SJSA1 (cell line): ENCODE data around the gene MATN1. TPM values are rescaled to one million over a fixed set of nuclear protein-coding genes. Genes with fewer than 3 reads are reported as not detected.

Experiments
- DNase-seq, 2 experiments: peaks; one replicate each; pipeline ENCODE4 v3.0.0-alpha.2; 2015 to 2020; ENCODE audit warnings: low spot score in 2 of 2, low read depth in 1 of 2
- H3K27ac ChIP-seq: fragments of 250-450 bp; sonication (Bioruptor Pico); 2 replicates; pipeline ENCODE4 v1.5.1; 2020; ENCODE audit warnings: mild to moderate bottlenecking, moderate library complexity
- H3K27me3 ChIP-seq: fragments of 250-450 bp; sonication (Bioruptor Pico); replicated peaks from 2 replicates; pipeline ENCODE4 v1.5.1; 2020; ENCODE audit warnings: mild to moderate bottlenecking, moderate library complexity
- H3K36me3 ChIP-seq: fragments of 250-450 bp; sonication (Bioruptor Pico); 2 replicates; pipeline ENCODE4 v1.5.1; 2020; ENCODE audit warnings: mild to moderate bottlenecking
- H3K4me1 ChIP-seq: fragments of 250-450 bp; sonication (Bioruptor Pico); replicated peaks from 2 replicates; pipeline ENCODE4 v1.6.1; 2021; ENCODE audit warnings: mild to moderate bottlenecking
- H3K4me3 ChIP-seq: fragments of 250-450 bp; sonication (Bioruptor Pico); 2 replicates; pipeline ENCODE4 v1.5.1; 2020; ENCODE audit warnings: mild to moderate bottlenecking
- H3K9me3 ChIP-seq: fragments of 250-450 bp; sonication (Bioruptor Pico); replicated peaks from 2 replicates; pipeline ENCODE4 v1.5.1; 2020; ENCODE audit warnings: mild to moderate bottlenecking
- total RNA-seq: library from RNA; depleted of rRNA; stranded (reverse); fragments of >200 nt; shearing (Covaris generic); gene quantifications from 2 replicates; pipeline ENCODE4 v1.2.3, GENCODE V29; 2014

The MATN1 gene
- total RNA-seq, 1 experiment from 2014 or later = 0.26 TPM

DNA sequence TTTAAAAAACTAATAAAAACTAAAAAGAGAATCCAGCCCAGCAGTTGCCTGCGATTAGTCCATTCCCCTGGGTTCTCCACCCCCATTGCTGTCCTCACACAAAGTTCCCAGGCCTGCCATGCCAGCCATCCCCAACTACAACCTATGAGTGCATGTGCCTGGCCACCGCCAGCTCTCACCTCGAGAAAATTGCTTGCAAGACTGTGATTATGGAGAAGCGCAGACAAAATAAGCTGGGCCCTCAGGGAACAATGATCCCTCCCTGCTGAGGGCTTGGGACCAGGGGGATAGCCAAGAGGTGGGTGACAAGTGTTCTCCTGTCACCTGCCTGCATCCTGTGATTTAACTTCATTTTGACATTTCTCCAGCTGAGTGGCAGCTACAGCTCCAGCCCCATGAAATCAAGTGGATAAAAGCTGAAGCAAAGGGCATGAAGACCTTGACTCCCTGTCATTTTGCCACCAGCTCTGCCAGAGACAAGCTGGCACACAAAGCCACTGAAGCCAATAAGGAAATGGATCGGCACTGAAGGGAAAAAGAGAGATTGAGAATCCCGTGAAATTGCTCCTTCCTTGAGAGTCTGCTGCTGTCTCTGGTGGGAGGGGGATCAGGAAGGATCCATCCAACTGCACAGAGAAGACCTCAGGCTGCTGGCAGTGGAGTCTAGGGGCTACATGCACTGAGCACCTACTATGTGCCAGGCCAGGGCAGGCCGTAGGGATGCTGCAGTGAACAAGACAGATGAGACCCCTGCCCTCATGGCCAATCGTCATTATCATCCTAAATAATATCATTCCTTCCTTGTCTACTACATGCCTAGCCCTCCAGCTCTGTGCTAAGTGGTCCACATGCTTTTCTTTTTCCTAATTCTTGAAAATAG is 40.7 kb downstream of the MATN1 start:
- Histone ChIP-seq H3K4me3 (no peak overlapping the region), H3K36me3 (no peaks in the 10 kb centered on the region), H3K4me1 (no peaks in the 10 kb centered on the region; the same call in 1 of the 2 replicates), H3K27me3 (no peaks in the 10 kb centered on the region), H3K27ac (no peak overlapping the region), H3K9me3 (no peaks in the 10 kb centered on the region)
- no peak for DNase-seq

DNA sequence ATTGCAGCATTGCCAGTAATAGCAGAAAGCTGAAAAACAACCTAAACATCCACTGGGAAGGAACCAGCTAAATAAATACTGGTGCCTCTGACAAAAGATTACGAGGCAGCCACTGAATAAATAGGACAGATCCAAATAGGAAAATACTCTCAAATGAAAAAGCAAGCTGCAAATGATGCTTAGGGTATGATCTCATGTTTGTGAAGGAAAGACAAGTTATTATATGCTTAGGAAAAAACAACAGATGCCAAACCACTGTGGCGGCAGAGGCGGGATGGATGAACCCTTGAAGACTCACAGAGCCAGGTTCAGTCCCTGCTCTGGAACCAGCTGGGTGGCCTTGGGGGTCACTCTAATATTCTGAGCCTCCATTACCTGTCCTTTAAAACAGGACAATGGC is 41.6 kb downstream of the MATN1 start:
- H3K9me3 ChIP-seq = no peaks in the 10 kb centered on the region
- peak in 1 of 2 experiments; percentile 29 for DNase-seq
- no peak overlapping the region for H3K4me3 ChIP-seq
- no peaks in the 10 kb centered on the region for H3K27me3 ChIP-seq
- no peak overlapping the region for H3K27ac ChIP-seq
- H3K36me3 ChIP-seq = no peaks in the 10 kb centered on the region
- H3K4me1 ChIP-seq = no peaks in the 10 kb centered on the region; the same call in 1 of the 2 replicates

DNA sequence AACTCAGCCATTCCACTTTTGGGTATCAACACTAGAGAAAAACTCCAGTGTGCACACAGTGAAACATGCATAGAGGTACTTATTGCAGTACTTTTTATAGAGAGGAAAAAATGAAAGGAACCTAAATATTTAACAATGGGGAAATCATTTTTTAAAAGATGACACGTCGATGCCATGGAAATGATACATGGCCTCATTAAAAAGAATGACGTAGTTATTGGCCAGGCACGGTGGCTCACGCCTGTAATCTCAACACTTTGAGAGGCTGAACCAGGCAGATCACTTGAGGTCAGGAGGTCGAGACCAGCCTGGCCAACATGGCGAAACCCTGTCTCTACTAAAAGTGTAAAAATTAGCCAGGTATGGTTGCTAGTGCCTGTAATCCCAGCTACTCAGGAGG is 42.5 kb downstream of the MATN1 start:
- no peak overlapping the region for H3K27ac ChIP-seq
- no peaks in the 10 kb centered on the region for H3K9me3 ChIP-seq
- peaks cover 3% of the 10 kb centered on the region; the same call in 1 of the 2 replicates for H3K4me1 ChIP-seq
- no peaks in the 10 kb centered on the region for H3K36me3 ChIP-seq
- DNase-seq = no peak
- no peak overlapping the region for H3K4me3 ChIP-seq
- H3K27me3 ChIP-seq = no peaks in the 10 kb centered on the region

DNA sequence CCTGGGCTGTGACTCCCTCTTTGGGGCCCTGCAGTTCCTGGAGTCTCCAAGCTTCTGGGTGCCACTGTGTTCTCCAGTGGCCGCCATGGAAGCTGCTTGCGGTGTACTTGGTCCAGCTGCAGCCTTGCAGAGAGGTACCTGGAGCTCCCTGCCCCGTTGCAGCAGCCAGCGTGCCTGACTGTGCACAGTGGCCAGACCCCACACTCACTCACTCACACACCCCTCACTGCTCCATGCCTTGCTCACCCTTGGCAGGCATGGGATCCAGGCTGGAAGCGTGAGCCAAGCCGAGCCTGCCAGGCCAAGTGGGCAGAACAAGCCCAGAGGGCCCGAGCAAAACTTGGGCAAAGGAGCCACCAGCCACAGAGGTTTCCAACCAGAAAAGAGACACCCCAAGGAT is 43.0 kb downstream of the MATN1 start:
- no peaks in the 10 kb centered on the region for H3K27me3 ChIP-seq
- DNase-seq = no peak

DNA sequence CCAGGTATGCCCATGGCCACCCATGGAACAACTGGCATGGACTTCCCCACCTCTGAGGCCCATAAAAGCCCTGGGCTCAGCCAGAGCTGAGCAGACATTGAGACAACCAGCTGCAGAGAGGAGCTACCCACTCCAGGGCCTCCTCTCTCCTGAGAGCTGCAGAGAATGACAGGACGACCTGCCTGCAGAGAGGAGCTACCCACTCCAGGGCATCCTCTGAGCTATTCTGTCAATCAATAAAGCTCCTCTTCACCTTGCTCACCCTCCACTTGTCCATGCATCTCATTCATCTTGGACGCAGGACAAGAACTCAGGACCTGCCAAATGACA is 43.4 kb downstream of the MATN1 start:
- Histone ChIP-seq H3K4me3 (no peak overlapping the region), H3K4me1 (peaks cover 7% of the 10 kb centered on the region; the same call in 1 of the 2 replicates), H3K36me3 (no peaks in the 10 kb centered on the region), H3K9me3 (no peaks in the 10 kb centered on the region), H3K27me3 (no peaks in the 10 kb centered on the region), H3K27ac (no peak overlapping the region)
- no peak for DNase-seq

More for the DNA sequence above, 43.0 kb downstream of the MATN1 start:
- H3K36me3 ChIP-seq = no peaks in the 10 kb centered on the region
- H3K9me3 ChIP-seq = no peaks in the 10 kb centered on the region
- H3K4me3 ChIP-seq = no peak overlapping the region
- peaks cover 3% of the 10 kb centered on the region; the same call in 1 of the 2 replicates for H3K4me1 ChIP-seq
- H3K27ac ChIP-seq = no peak overlapping the region

DNA sequence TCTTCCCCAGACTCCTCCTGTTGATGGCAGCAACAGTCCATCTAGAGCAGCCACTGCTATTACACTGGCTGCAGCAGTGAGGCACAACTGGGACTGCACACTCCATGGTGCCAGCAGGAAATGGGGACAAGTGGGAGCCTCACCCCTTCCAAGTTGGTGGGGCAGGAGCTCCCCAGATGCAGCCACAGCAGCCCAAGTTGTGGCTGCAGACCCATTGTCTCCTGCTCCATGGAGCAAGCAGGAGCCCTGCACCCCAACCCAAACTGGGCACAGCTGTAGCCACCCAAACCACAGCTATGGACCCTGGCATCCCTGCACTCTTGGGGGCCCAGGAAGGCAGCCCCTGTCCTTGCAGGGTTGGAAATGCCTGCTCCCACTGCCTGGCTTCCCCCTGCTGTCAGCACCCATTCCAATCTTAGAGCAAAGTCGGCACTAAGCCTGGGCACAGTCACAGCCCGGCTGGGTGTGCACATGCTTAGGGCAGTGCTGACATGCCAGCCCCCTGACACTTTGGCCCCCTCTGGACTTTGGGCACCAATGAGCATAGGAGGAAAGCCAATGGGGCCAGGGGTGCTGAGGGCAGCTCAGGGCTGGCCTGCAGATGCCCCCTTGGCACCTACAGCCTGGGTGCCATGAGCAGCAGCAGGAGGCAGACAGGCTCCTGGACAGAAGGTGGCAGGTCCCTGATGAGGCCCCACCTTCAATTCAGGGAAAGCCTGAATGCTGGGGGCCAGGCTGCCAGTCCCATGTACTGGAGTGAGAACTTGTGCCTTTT is 44.0 kb downstream of the MATN1 start:
- Histone ChIP-seq H3K27ac (no peak overlapping the region), H3K36me3 (no peaks in the 10 kb centered on the region), H3K27me3 (no peaks in the 10 kb centered on the region), H3K9me3 (no peaks in the 10 kb centered on the region), H3K4me3 (no peak overlapping the region), H3K4me1 (peaks cover 9% of the 10 kb centered on the region; the same call in 1 of the 2 replicates)
- no peak for DNase-seq

DNA sequence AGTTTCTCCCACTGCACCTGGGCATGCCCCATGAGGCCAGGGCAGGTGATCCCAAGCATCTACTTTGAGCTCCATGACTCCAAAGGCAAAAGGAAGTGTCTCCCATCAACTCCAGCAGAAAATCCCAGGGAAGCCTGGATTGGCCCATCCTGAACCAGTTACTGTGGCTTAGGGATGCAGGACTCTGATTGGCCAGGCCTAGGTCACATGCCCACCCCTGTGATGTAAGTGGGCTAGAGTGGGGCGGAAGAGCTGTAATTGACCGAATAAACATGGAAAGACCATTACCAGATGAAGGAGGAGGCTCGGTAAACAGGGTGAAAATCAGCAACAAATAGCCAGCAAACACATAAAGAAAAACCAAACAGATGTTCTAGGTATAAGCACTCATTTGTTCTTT is 45.2 kb downstream of the MATN1 start:
- no peak overlapping the region for H3K4me3 ChIP-seq

DNA sequence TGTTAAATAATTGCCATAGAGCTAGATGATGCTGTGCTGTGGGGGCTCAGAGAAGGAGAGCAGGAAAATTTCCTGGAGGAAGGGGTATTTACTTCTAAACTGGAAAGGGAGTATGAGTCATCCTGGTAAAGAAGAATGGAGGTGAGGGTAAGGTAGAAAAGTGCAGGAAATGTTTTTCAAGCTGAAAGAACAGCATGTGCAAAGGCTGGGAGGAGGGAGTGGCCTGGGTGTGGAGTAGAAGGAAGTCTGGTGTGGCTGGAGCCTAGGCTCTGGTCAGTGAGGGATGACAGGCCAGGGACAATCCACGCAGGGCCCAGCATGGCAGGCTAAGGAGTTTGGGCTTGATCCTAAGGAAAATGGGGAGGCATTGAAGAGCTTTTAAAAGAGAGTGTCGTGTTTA is 45.9 kb downstream of the MATN1 start:
- H3K9me3 ChIP-seq = no peaks in the 10 kb centered on the region
- H3K27me3 ChIP-seq = no peaks in the 10 kb centered on the region
- H3K4me3 ChIP-seq = no peak overlapping the region
- no peaks in the 10 kb centered on the region for H3K36me3 ChIP-seq
- no peak overlapping the region for H3K27ac ChIP-seq
- peaks cover 9% of the 10 kb centered on the region; the same call in 1 of the 2 replicates for H3K4me1 ChIP-seq
- no peak for DNase-seq

More for the DNA sequence above, 45.2 kb downstream of the MATN1 start:
- Histone ChIP-seq H3K4me1 (peaks cover 9% of the 10 kb centered on the region; the same call in 1 of the 2 replicates), H3K27me3 (no peaks in the 10 kb centered on the region), H3K27ac (no peak overlapping the region), H3K36me3 (no peaks in the 10 kb centered on the region), H3K9me3 (no peaks in the 10 kb centered on the region)
- DNase-seq = no peak

DNA sequence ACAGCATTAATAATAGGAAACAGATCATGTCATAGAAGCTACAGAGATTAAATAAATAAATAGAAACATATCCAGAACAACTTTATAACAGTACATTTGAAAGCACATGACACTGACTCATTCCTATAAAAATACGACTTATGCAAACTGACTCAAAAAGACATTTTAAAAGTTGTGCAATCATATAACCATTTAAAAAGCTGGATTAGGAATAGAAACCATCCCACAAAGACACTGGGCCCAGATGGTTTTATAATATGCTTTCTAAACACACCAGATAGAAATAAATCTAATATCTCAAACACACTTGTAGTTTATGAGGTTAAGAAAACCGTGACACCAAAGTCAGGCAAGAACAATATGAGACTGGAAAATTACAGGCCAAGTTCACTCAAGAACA is 47.6 kb downstream of the MATN1 start:
- peaks cover 9% of the 10 kb centered on the region for H3K4me1 ChIP-seq
- no peaks in the 10 kb centered on the region for H3K36me3 ChIP-seq
- DNase-seq = peak in 1 of 2 experiments; percentile 58
- no peaks in the 10 kb centered on the region for H3K27me3 ChIP-seq
- no peaks in the 10 kb centered on the region for H3K9me3 ChIP-seq
- peak overlapping the region; percentile 14; the same call in 1 of the 2 replicates for H3K27ac ChIP-seq
- H3K4me3 ChIP-seq = no peak overlapping the region

DNA sequence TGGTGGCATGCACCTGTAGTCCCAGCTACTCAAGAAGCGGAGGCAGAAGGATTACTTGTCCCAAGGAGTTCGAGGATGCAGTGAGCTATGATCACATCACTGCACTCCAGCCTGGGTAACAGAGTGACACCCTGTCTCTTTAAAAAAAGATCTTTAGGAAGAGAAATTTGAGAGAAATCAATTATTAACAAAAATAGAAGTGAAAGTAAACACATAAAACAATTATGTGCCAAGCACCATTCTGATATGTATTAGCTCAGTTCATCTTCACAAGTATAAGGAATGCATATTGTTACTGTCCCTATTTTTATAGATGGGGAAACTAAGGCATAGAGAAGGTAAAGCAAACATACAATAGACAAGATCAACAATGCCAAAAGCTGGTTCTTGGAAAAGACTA is 48.1 kb downstream of the MATN1 start:
- H3K9me3 ChIP-seq = no peaks in the 10 kb centered on the region
- H3K27me3 ChIP-seq = no peaks in the 10 kb centered on the region
- H3K27ac ChIP-seq = no peak overlapping the region
- no peak for DNase-seq
- H3K4me3 ChIP-seq = no peak overlapping the region
- H3K36me3 ChIP-seq = no peaks in the 10 kb centered on the region
- peaks cover 13% of the 10 kb centered on the region for H3K4me1 ChIP-seq

DNA sequence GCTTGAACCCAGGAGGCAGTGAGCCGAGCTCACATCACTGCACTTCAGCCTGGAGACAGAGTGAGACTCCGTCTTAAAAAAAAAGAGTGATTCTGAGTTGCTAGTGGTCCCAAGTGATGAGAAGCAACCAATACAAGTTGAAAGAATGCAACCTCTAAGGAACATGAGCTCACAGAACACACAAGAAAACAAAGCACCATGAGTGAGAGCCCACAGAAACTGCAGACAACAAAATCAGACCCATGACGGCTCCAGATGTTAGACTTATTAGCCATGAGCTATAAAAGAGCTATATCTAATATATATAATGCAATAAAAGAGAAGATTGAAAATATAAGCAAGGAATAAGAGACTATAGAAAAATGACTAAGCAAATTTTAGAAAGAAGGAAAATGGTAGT is 50.0 kb downstream of the MATN1 start:
- no peaks in the 10 kb centered on the region for H3K27me3 ChIP-seq

DNA sequence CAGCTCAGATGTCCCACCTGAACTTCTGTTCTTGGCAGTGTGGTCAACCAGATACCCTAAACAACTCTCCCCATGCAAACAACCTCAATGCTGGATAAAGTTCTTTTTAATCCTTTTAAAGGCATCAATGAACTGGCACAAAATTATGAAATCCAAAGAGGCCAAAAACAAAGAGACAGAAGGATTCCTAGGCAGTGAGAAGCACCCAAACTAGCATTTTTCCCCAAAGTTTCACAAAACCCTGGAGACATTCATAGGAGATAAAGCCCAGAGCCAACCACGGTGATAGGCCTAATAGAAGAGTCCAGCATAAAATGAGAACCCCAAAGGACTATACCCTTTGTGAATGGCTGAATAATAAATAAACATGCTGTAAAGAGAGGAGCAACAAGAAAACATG is 50.7 kb downstream of the MATN1 start:
- Histone ChIP-seq H3K27ac (no peak overlapping the region), H3K27me3 (no peaks in the 10 kb centered on the region), H3K4me1 (peaks cover 26% of the 10 kb centered on the region), H3K4me3 (no peak overlapping the region), H3K36me3 (no peaks in the 10 kb centered on the region), H3K9me3 (no peaks in the 10 kb centered on the region)
- DNase-seq = no peak

More for the DNA sequence above, 50.0 kb downstream of the MATN1 start:
- H3K4me3 ChIP-seq = no peak overlapping the region
- no peaks in the 10 kb centered on the region for H3K36me3 ChIP-seq
- H3K27ac ChIP-seq = no peak overlapping the region
- H3K4me1 ChIP-seq = peaks cover 18% of the 10 kb centered on the region
- no peaks in the 10 kb centered on the region for H3K9me3 ChIP-seq
- no peak for DNase-seq

DNA sequence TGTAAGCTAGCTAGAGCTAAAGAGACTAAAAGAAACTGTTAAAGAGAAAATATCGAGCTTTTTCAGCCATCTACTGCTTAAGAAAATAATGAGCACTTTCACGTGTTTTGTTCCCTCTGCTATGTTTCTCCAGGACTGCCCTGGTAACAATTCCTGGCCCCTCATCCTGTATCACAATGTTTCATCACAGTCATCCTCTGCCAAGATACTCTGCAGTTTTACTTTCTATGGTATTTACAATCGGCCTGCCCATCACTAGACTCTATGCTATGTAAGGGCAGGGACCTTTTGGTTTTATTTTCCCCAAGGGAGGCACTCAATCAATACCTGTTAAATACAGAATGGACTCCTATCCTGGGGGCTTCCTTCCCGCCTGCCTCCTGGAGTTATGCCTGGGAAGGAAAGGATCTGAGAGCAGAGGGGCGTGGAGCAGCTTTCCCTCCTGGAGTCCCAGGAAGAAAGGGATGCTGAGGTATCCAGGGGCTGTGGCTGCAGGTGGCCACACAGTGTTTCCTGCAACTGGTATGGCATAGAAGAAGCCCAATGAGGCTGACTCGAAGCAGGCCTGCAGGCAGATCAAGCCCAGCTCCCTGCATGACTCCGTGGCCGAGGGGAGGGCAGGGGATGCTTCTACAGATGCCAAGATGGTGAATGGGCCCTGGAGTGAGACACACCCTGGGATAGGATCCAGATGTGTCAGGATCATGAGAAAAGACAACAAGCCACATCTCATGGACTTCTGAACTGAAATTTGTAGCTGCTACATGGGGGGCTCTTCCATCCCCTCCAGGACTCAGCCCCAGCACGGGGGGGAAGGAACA is 52.9 kb downstream of the MATN1 start:
- Histone ChIP-seq H3K36me3 (no peaks in the 10 kb centered on the region), H3K9me3 (no peaks in the 10 kb centered on the region), H3K4me3 (no peak overlapping the region), H3K4me1 (peaks cover 41% of the 10 kb centered on the region), H3K27ac (no peak overlapping the region), H3K27me3 (no peaks in the 10 kb centered on the region)
- DNase-seq = no peak
